HG03439 (cell line): ENCODE measurements around the gene LRRC30.
"Not testable (repeated sequence)": the region's sequence is repeated elsewhere in the genome, so short reads cannot be mapped to it uniquely, and the experiment has no call there.

Experiments
- ATAC-seq: cut with Tn5 transposase; IDR thresholded peaks from one replicate; pipeline ENCODE4 v1.9.1; 2021; ENCODE audit warnings: mild to moderate bottlenecking, moderate library complexity; ENCODE audit not compliant: unreplicated experiment

Gene LRRC30

GRCh38 chr18:7230626-7231349, at the start of gene LRRC30:
Gene LRRC30 (plus strand): TSS chr18:7231089. CDS start chr18:7231139, 50 bp downstream.
- no peak for ATAC-seq

GRCh38 chr18:7185701-7186100, 45.2 kb upstream of the LRRC30 start:
- ATAC-seq, result no peak

GRCh38 chr18:7190547-7191156, 40.2 kb upstream of the LRRC30 start:
- no peak for ATAC-seq

GRCh38 chr18:7191736-7192135, 39.2 kb upstream of the LRRC30 start:
- no peak for ATAC-seq

GRCh38 chr18:7195266-7195665, 35.6 kb upstream of the LRRC30 start:
- no peak for ATAC-seq

- ATAC-seq, result no peak
Observed at GRCh38 chr18:7196421-7196820, 34.5 kb upstream of the LRRC30 start.

- no peak for ATAC-seq
Observed at GRCh38 chr18:7197854-7198253, 33.0 kb upstream of the LRRC30 start.

GRCh38 chr18:7198326-7198725, 32.6 kb upstream of the LRRC30 start:
- ATAC-seq, result no peak

- ATAC-seq, result no peak
Observed at GRCh38 chr18:7201096-7201495, 29.8 kb upstream of the LRRC30 start.

GRCh38 chr18:7202169-7202568, 28.7 kb upstream of the LRRC30 start:
- no peak for ATAC-seq

- not testable (repeated sequence) for ATAC-seq
Observed at GRCh38 chr18:7203601-7204000, 27.3 kb upstream of the LRRC30 start.

- no peak for ATAC-seq
Observed at GRCh38 chr18:7205346-7205745, 25.5 kb upstream of the LRRC30 start.

- no peak for ATAC-seq
Observed at GRCh38 chr18:7206217-7206616, 24.7 kb upstream of the LRRC30 start.

GRCh38 chr18:7207366-7207915, 23.4 kb upstream of the LRRC30 start:
- no peak for ATAC-seq

GRCh38 chr18:7221424-7222155, 9.3 kb upstream of the LRRC30 start:
- ATAC-seq, result no peak

GRCh38 chr18:7224198-7224597, 6.7 kb upstream of the LRRC30 start:
- no peak for ATAC-seq

- ATAC-seq, result no peak
Observed at GRCh38 chr18:7232218-7232617, 1.3 kb downstream of the LRRC30 start.

GRCh38 chr18:7233134-7233810, 2.4 kb downstream of the LRRC30 start:
- ATAC-seq, result no peak

GRCh38 chr18:7234091-7234490, 3.2 kb downstream of the LRRC30 start:
- ATAC-seq, result no peak

GRCh38 chr18:7234956-7235355, 4.1 kb downstream of the LRRC30 start:
- ATAC-seq, result no peak

GRCh38 chr18:7236072-7236471, 5.2 kb downstream of the LRRC30 start:
- ATAC-seq, result no peak
